HG02840 (cell line): ENCODE results near the gene MAP3K9.
A peak's percentile ranks its signal among the peaks of the same experiment; 100 is the strongest.

Experiments
- ATAC-seq: cut with Tn5 transposase; IDR thresholded peaks from one replicate; pipeline ENCODE4 v1.9.1; 2021; ENCODE audit warnings: mild to moderate bottlenecking, moderate library complexity, moderate number of reproducible peaks; ENCODE audit not compliant: unreplicated experiment, low FRiP score

Gene MAP3K9

GRCh38 chr14:70821584-70822529 lies 12.5 kb upstream of the MAP3K9 start:
- ATAC-seq, result no peak

- no peak for ATAC-seq
Observed at GRCh38 chr14:70816525-70816924, 7.2 kb upstream of the MAP3K9 start.

GRCh38 chr14:70814466-70814865 lies 5.2 kb upstream of the MAP3K9 start:
- ATAC-seq, result no peak

GRCh38 chr14:70812124-70812818 lies 3.0 kb upstream of the MAP3K9 start:
- ATAC-seq, result no peak

- ATAC-seq, result no peak
Observed at GRCh38 chr14:70811578-70811977, 2.3 kb upstream of the MAP3K9 start.

GRCh38 chr14:70811050-70811449 lies 1.7 kb upstream of the MAP3K9 start:
- no peak for ATAC-seq

- ATAC-seq, result no peak
Observed at GRCh38 chr14:70810621-70811020, 1.3 kb upstream of the MAP3K9 start.

- peak; percentile 7 for ATAC-seq
Observed at GRCh38 chr14:70808416-70809224, 693 bp downstream of the MAP3K9 start.

GRCh38 chr14:70807898-70808415 lies 1.4 kb downstream of the MAP3K9 start:
- no peak for ATAC-seq

GRCh38 chr14:70804556-70805162 lies 4.7 kb downstream of the MAP3K9 start:
- ATAC-seq, result no peak

- ATAC-seq, result peak; percentile 73
Observed at GRCh38 chr14:70803321-70804310, 5.7 kb downstream of the MAP3K9 start.

GRCh38 chr14:70802379-70802778 lies 6.9 kb downstream of the MAP3K9 start:
- no peak for ATAC-seq

GRCh38 chr14:70801836-70802235 lies 7.5 kb downstream of the MAP3K9 start:
- ATAC-seq, result no peak

- ATAC-seq, result no peak
Observed at GRCh38 chr14:70796551-70796950, 12.8 kb downstream of the MAP3K9 start.

GRCh38 chr14:70794294-70794693 lies 15.0 kb downstream of the MAP3K9 start:
- ATAC-seq, result no peak

- ATAC-seq, result no peak
Observed at GRCh38 chr14:70793637-70794036, 15.7 kb downstream of the MAP3K9 start.

- ATAC-seq, result no peak
Observed at GRCh38 chr14:70792939-70793338, 16.4 kb downstream of the MAP3K9 start.

GRCh38 chr14:70791971-70792370 lies 17.3 kb downstream of the MAP3K9 start:
- no peak for ATAC-seq

- ATAC-seq, result no peak
Observed at GRCh38 chr14:70789961-70790360, 19.4 kb downstream of the MAP3K9 start.
